SKM-1 (cell line): ENCODE measurements around the gene MMAB.

ENCODE experiments used
- DNase-seq: peaks from one replicate; lab custom pipeline; 2025; ENCODE audit not compliant: unreplicated experiment; lab: John Stamatoyannopoulos, UW

MMAB gene

GRCh38 chr12:109573029-109573913, at the start of gene MMAB, which contains the start of gene MVK:
Gene MMAB, minus strand, starts transcription at chr12:109573504. Its CDS starts 24 bp downstream, at chr12:109573480.
Gene MVK, plus strand, starts transcription at chr12:109573794. Its CDS starts 1,029 bp downstream, at chr12:109574823.
- DNase-seq: peak; percentile 80

GRCh38 chr12:109621901-109622364, 48.6 kb upstream of the MMAB start:
- no peak for DNase-seq

GRCh38 chr12:109621211-109621694, 47.9 kb upstream of the MMAB start:
- DNase-seq: no peak

- no peak for DNase-seq
These were observed 45.8 kb upstream of the MMAB start for GRCh38 chr12:109619002-109619604.

GRCh38 chr12:109618082-109618481, 44.8 kb upstream of the MMAB start:
- no peak for DNase-seq

- no peak for DNase-seq
These were observed 44.2 kb upstream of the MMAB start for GRCh38 chr12:109617491-109617890.

GRCh38 chr12:109615556-109616229, 42.4 kb upstream of the MMAB start:
- DNase-seq: no peak

GRCh38 chr12:109613649-109614455, 40.5 kb upstream of the MMAB start:
- DNase-seq: no peak

- DNase-seq: no peak
These were observed 39.7 kb upstream of the MMAB start for GRCh38 chr12:109612975-109613502.

- DNase-seq: no peak
These were observed 38.7 kb upstream of the MMAB start for GRCh38 chr12:109612003-109612402.

- no peak for DNase-seq
These were observed 37.9 kb upstream of the MMAB start for GRCh38 chr12:109611223-109611622.

- DNase-seq: no peak
These were observed 37.2 kb upstream of the MMAB start for GRCh38 chr12:109610523-109610922.

GRCh38 chr12:109609342-109609741, 36.0 kb upstream of the MMAB start:
- DNase-seq: no peak

- no peak for DNase-seq
These were observed 35.5 kb upstream of the MMAB start for GRCh38 chr12:109608793-109609192.

GRCh38 chr12:109608270-109608669, 35.0 kb upstream of the MMAB start:
- DNase-seq: no peak

- no peak for DNase-seq
These were observed 34.3 kb upstream of the MMAB start for GRCh38 chr12:109607618-109608017.

- no peak for DNase-seq
These were observed 33.2 kb upstream of the MMAB start for GRCh38 chr12:109606320-109607028.

GRCh38 chr12:109605599-109606228, 32.4 kb upstream of the MMAB start:
- DNase-seq: no peak

- DNase-seq: no peak
These were observed 31.7 kb upstream of the MMAB start for GRCh38 chr12:109605016-109605415.
